Astrocyte (in vitro differentiated cells and primary cell): ENCODE measurements around the gene TBC1D22B.

Experiments
- CTCF ChIP-seq: IDR thresholded peaks from 2 replicates; pipeline ENCODE4 v1.5.1; 2011; ENCODE audit warnings: low read depth, mild to moderate bottlenecking, inconsistent platforms, low read length, moderate library complexity; ENCODE audit not compliant: insufficient read depth
- EZH2 ChIP-seq: IDR thresholded peaks from 2 replicates; pipeline ENCODE4 v1.6.1; 2012; ENCODE audit warnings: mild to moderate bottlenecking, low read length, inconsistent platforms; ENCODE audit not compliant: insufficient read depth

- TF ChIP-seq CTCF (no peak), EZH2 (no peak)
Observed at GRCh38 chr6:37351027-37351426, 93.5 kb downstream of the TBC1D22B start.
